GM12878 (cell line): ENCODE data around the gene OLFM2. TPM values are rescaled to one million over a fixed set of nuclear protein-coding genes. Genes with fewer than 3 reads are reported as not detected.

ENCODE experiments used
- ATAC-seq: fragments of 200-7000 bp; cut with Tn5 transposase; 3 replicates; pipeline ENCODE4 v1.9.1; 2020; ENCODE audit warnings: mild to moderate bottlenecking, moderate library complexity
- BruUV-seq: library from RNA; stranded (reverse); fragments of 400-500 nt; replicated peaks from 2 replicates; lab custom pipeline; 2021; lab: Mats Ljungman, UMichigan
- CTCF ChIA-PET: fragments of 300-600 bp; sonication (Branson Sonifier 250); formaldehyde crosslinking; extraction: SDS; loops from one replicate; lab custom pipeline; 2021; ENCODE audit warnings: inconsistent platforms; lab: Yijun Ruan, JAX
- POLR2A ChIA-PET: fragments of 350-600 bp; formaldehyde crosslinking; extraction: SDS; loops from one replicate; lab custom pipeline; 2021; ENCODE audit warnings: inconsistent platforms; lab: Charles Lee
- RAD21 ChIA-PET: fragments of 300-600 bp; sonication (Branson Sonifier 250); formaldehyde crosslinking; loops from one replicate; lab custom pipeline; 2023; ENCODE audit warnings: antibody characterized with exemption; ENCODE audit not compliant: unreplicated experiment; lab: Charles Lee
- SMC1A ChIA-PET: fragments of 300-600 bp; sonication (Branson Sonifier 250); formaldehyde crosslinking; loops from one replicate; lab custom pipeline; 2023; ENCODE audit not compliant: unreplicated experiment, uncharacterized antibody; lab: Charles Lee
- DNase-seq: peaks from one replicate; pipeline ENCODE4 v3.0.0-alpha.2; 2011; ENCODE audit warnings: low read depth, low spot score
- FAIRE-seq: peaks from 3 replicates; lab custom pipeline; 2011; peaks lifted over from hg19 to GRCh38; lab: Jason Lieb, UNC
- H2AFZ ChIP-seq: 2 replicates; pipeline ENCODE4 v1.6.0; 2011; ENCODE audit warnings: low read depth, low read length, control low read depth; ENCODE audit not compliant: control insufficient read depth
- H3K27ac ChIP-seq: 2 replicates; pipeline ENCODE4 v1.5.1; 2011; ENCODE audit warnings: control low read depth; ENCODE audit not compliant: control insufficient read depth, insufficient read depth
- H3K27me3 ChIP-seq, 2 experiments: replicated peaks in 1 of 2; 2 replicates each; pipeline versions ENCODE4 v1.6.0 to v1.6.1; 2011; ENCODE audit warnings: low read length in 1 of 2; ENCODE audit not compliant: control insufficient read depth in 2 of 2, insufficient read depth in 2 of 2
- H3K36me3 ChIP-seq, 2 experiments: 2 replicates each; pipeline ENCODE4 v1.5.1; 2011; ENCODE audit warnings: low read length in 1 of 2; ENCODE audit not compliant: control insufficient read depth in 2 of 2, insufficient read depth in 2 of 2
- H3K4me1 ChIP-seq: 2 replicates; pipeline ENCODE4 v1.6.1; 2011; ENCODE audit warnings: mild to moderate bottlenecking, low read length, moderate library complexity, mixed read lengths; ENCODE audit not compliant: control insufficient read depth, insufficient read depth
- H3K4me2 ChIP-seq: 2 replicates; pipeline ENCODE4 v1.6.0; 2011; ENCODE audit warnings: control low read depth; ENCODE audit not compliant: control insufficient read depth, insufficient read depth
- H3K4me3 ChIP-seq: fragments of 200-600 bp; sonication (generic); 2 replicates; pipeline ENCODE4 v1.5.1; 2016
- H3K79me2 ChIP-seq: 2 replicates; pipeline ENCODE4 v1.6.0; 2011; ENCODE audit warnings: low read length; ENCODE audit not compliant: control insufficient read depth, insufficient read depth
- H3K9ac ChIP-seq: 2 replicates; pipeline ENCODE4 v1.8.0; 2011; ENCODE audit warnings: low read length, control low read depth, mixed read lengths; ENCODE audit not compliant: control insufficient read depth, insufficient read depth
- H3K9me3 ChIP-seq: replicated peaks from 3 replicates; pipeline ENCODE4 v1.5.1; 2011; ENCODE audit warnings: mild to moderate bottlenecking, low read length; ENCODE audit not compliant: control insufficient read depth, insufficient read depth
- H4K20me1 ChIP-seq: 2 replicates; pipeline ENCODE4 v1.6.0; 2011; ENCODE audit not compliant: control insufficient read depth, insufficient read depth
- ETV6 ChIP-seq, 2 experiments: fragments of 450-650 bp in 1 of 2; IDR thresholded peaks in 1 of 2; conservative IDR thresholded peaks in 1 of 2; 2 replicates each; pipeline ENCODE4 v1.6.1; 2014; ENCODE audit warnings: antibody characterized with exemption in 1 of 2, borderline replicate concordance in 1 of 2, low read depth in 1 of 2, mild to moderate bottlenecking in 1 of 2, moderate library complexity in 1 of 2
- FOXK2 ChIP-seq: fragments of 450-650 bp; IDR thresholded peaks from 2 replicates; pipeline ENCODE4 v1.6.1; 2017; ENCODE audit warnings: mild to moderate bottlenecking, moderate library complexity
- NR2F1 ChIP-seq: fragments of 450-650 bp; conservative IDR thresholded peaks from 2 replicates; pipeline ENCODE4 v1.6.1; 2017; ENCODE audit warnings: mild to moderate bottlenecking
- POU2F2 ChIP-seq: IDR thresholded peaks from 3 replicates; pipeline ENCODE4 v1.6.1; 2011; ENCODE audit warnings: low read depth, mild to moderate bottlenecking, low read length, borderline replicate concordance
- WGBS: methylation state at CpG from one replicate; pipeline ENCODE4 v1.1.6; 2016; ENCODE audit warnings: low lambda C conversion rate; ENCODE audit not compliant: insufficient replicate concordance, insufficient coverage; ENCODE audit errors: missing lambda C conversion rate; 5-methylcytosine and 5-hydroxymethylcytosine counted together
- in situ Hi-C: fragments of 300-500 bp; cut with MboI; formaldehyde crosslinking; loops from 9 replicates; pipeline ENCODE4 v1.14.3; 2018; ENCODE audit warnings: mixed read lengths
- intact Hi-C: fragments of 100-400 bp; cut with micrococcal nuclease; formaldehyde crosslinking; loops from one replicate; pipeline ENCODE4 v1.14.2; 2022; ENCODE audit not compliant: unreplicated experiment
- polyA plus RNA-seq, 11 experiments: library from polyadenylated mRNA; depleted of rRNA in 4 of 11; unstranded in 6 of 11; stranded (reverse) in 5 of 11; fragments of >200 nt; fragmentation: Nextera tagmentation in 4 of 11; fragmentation: Illumina TruSeq in 1 of 11; extraction: Ambion mirVana in 4 of 11; extraction: Trizol in 1 of 11; gene quantifications; 1 replicate in 1 of 11; 2 replicates in 10 of 11; pipeline versions ENCODE4 v1.2.1 to v1.2.3, GENCODE V29; 2011 to 2016; ENCODE audit warnings: inconsistent platforms in 2 of 11, missing spikeins in 2 of 11, low read depth in 1 of 11
- total RNA-seq, 4 experiments: library from RNA; depleted of rRNA in 3 of 4; stranded (reverse); fragments of >200 nt in 3 of 4; fragmentation: Illumina TruSeq in 1 of 4; extraction: Trizol in 1 of 4; gene quantifications; 2 replicates each; pipeline versions ENCODE4 v1.2.1 to v1.2.3, GENCODE V29; 2013 to 2021
- TF ChIP-seq, protein P1 (sequence below): fragments of 450-650 bp; IDR thresholded peaks from 2 replicates; pipeline ENCODE4 v1.6.1; 2017; ENCODE audit warnings: mild to moderate bottlenecking, moderate library complexity

Gene OLFM2
- total and polyA plus RNA-seq, 10 of the 15 experiments (the other 5 are each of a cell fraction or from before 2014, with no cell fraction given): 0.07 to 3.5 (median 0.27) TPM; not detected in 5

DNA sequence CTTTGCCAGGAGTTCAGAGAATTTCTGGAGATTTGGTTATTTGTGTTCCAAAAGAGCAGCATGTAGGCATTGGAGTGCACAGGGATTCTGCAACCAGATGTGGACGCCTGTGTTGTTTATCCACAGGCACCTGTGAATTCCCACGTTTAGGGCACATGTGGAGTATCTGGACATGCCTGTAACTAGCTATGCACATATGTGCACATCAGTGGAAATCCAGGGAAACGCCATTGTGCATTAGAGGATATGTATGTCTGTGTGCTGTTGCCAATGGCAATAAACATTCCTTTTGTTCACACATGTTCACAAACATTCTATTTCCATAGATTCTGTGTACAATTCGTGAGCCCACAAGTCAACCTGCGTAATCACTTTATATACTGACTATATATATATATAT lies 34.7 kb downstream of the OLFM2 start:
- ChIA-PET CTCF (no interaction called here), SMC1A (no interaction called here), RAD21 (no interaction called here), POLR2A (no interaction called here)
- 25% methylated on average over 5 of the region's 5 CpGs for WGBS
- Histone ChIP-seq H3K4me3 (no peak overlapping the region), H3K4me1 (no peaks in the 10 kb centered on the region), H4K20me1 (no peaks in the 10 kb centered on the region), H3K36me3 (no peaks in the 10 kb centered on the region), H3K9ac (no peak overlapping the region), H3K4me2 (no peak overlapping the region), H2AFZ (no peak overlapping the region), H3K27me3 (no peaks in the 10 kb centered on the region), H3K27ac (no peak overlapping the region), H3K9me3 (no peaks in the 10 kb centered on the region), H3K79me2 (no peaks in the 10 kb centered on the region)
- in situ Hi-C loops: no loop called here
- ATAC-seq: no peak
- TF ChIP-seq NR2F1 (no peak), POU2F2 (no peak), FOXK2 (no peak), ETV6 (conservative IDR thresholded peaks at IDR 0.05 in 1 of 2, IDR thresholded peaks at IDR 0.05 in 1 of 2; ENCODE audit: borderline replicate concordance in 1 of 2, low read depth in 1 of 2) (no peak)
- TF ChIP-seq, protein P1, sequence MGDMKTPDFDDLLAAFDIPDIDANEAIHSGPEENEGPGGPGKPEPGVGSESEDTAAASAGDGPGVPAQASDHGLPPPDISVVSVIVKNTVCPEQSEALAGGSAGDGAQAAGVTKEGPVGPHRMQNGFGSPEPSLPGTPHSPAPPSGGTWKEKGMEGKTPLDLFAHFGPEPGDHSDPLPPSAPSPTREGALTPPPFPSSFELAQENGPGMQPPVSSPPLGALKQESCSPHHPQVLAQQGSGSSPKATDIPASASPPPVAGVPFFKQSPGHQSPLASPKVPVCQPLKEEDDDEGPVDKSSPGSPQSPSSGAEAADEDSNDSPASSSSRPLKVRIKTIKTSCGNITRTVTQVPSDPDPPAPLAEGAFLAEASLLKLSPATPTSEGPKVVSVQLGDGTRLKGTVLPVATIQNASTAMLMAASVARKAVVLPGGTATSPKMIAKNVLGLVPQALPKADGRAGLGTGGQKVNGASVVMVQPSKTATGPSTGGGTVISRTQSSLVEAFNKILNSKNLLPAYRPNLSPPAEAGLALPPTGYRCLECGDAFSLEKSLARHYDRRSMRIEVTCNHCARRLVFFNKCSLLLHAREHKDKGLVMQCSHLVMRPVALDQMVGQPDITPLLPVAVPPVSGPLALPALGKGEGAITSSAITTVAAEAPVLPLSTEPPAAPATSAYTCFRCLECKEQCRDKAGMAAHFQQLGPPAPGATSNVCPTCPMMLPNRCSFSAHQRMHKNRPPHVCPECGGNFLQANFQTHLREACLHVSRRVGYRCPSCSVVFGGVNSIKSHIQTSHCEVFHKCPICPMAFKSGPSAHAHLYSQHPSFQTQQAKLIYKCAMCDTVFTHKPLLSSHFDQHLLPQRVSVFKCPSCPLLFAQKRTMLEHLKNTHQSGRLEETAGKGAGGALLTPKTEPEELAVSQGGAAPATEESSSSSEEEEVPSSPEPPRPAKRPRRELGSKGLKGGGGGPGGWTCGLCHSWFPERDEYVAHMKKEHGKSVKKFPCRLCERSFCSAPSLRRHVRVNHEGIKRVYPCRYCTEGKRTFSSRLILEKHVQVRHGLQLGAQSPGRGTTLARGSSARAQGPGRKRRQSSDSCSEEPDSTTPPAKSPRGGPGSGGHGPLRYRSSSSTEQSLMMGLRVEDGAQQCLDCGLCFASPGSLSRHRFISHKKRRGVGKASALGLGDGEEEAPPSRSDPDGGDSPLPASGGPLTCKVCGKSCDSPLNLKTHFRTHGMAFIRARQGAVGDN: no peak
- no TSS peak for BruUV-seq
- intact Hi-C loops: no loop called here
- DNase-seq: no peak
- FAIRE-seq: no peak
